PFSK-1 (cell line): ENCODE results near the gene DCAF12.

ENCODE experiments used
- POLR2AphosphoS5 ChIP-seq: IDR thresholded peaks from 2 replicates; pipeline ENCODE4 v1.6.1; 2012; ENCODE audit warnings: low read depth, mild to moderate bottlenecking, control low read depth, low read length, moderate library complexity
- TAF1 ChIP-seq: IDR thresholded peaks from 2 replicates; pipeline ENCODE4 v1.6.1; 2012; ENCODE audit warnings: low read length, control low read depth, borderline replicate concordance; ENCODE audit not compliant: insufficient read depth
- TF ChIP-seq, protein P1 (sequence below), 2 experiments: IDR thresholded peaks; 2 replicates each; pipeline versions ENCODE4 v1.6.1 to v1.8.0; 2011 to 2012; ENCODE audit warnings: low read depth in 2 of 2, low read length in 2 of 2, control low read depth in 1 of 2, inconsistent platforms in 1 of 2, mild to moderate bottlenecking in 1 of 2, moderate library complexity in 1 of 2; ENCODE audit not compliant: insufficient read depth in 1 of 2

DNA sequence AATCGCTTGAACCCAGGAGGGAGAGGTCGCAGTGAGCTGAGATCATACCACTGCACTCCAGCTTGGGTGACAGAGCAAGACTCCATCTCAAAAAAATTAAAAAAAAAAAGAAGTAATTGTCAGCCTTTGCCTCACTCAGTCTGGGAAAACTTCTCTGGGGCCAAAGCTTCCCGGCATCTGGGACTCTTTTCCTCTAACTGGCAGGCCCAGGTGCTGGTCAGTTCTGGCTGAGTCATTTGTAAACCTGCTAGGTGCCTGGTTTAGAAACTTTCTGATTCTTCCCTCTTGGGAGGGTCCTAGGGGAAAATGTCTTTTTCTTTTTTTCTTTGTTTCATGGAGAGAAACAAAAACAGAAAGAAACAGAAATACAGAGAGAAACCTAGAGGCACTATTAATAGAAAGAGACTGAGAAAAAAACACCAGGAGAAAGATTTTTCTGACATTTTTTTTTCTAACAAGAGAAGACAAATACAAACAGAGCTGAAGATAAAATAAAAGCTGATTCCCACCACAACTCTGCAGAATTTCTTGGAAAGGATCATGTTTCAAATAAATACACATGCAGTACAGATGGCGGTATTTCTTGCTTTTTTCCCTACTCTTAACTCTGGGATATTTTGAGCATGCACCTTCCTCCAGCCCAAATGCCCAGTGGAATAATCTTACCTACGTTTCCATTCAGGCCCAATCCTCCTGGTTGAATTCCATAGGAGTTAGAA is 55.7 kb downstream of the DCAF12 start:
- TF ChIP-seq POLR2AphosphoS5 (no peak), TAF1 (no peak)
- TF ChIP-seq, protein P1, sequence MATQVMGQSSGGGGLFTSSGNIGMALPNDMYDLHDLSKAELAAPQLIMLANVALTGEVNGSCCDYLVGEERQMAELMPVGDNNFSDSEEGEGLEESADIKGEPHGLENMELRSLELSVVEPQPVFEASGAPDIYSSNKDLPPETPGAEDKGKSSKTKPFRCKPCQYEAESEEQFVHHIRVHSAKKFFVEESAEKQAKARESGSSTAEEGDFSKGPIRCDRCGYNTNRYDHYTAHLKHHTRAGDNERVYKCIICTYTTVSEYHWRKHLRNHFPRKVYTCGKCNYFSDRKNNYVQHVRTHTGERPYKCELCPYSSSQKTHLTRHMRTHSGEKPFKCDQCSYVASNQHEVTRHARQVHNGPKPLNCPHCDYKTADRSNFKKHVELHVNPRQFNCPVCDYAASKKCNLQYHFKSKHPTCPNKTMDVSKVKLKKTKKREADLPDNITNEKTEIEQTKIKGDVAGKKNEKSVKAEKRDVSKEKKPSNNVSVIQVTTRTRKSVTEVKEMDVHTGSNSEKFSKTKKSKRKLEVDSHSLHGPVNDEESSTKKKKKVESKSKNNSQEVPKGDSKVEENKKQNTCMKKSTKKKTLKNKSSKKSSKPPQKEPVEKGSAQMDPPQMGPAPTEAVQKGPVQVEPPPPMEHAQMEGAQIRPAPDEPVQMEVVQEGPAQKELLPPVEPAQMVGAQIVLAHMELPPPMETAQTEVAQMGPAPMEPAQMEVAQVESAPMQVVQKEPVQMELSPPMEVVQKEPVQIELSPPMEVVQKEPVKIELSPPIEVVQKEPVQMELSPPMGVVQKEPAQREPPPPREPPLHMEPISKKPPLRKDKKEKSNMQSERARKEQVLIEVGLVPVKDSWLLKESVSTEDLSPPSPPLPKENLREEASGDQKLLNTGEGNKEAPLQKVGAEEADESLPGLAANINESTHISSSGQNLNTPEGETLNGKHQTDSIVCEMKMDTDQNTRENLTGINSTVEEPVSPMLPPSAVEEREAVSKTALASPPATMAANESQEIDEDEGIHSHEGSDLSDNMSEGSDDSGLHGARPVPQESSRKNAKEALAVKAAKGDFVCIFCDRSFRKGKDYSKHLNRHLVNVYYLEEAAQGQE (IDR thresholded peaks at IDR 0.05; ENCODE audit: insufficient read depth in 1 of 2, low read depth in 2 of 2, low read length in 2 of 2), result no peak
